NCI-H510A (cell line): ENCODE data around the gene ARHGEF37.
"Not testable (repeated sequence)": the region's sequence is repeated elsewhere in the genome, so short reads cannot be mapped to it uniquely, and the experiment has no call there.

Experiments
- DNase-seq: peaks from one replicate; lab custom pipeline; 2025; lab: John Stamatoyannopoulos, UW

The ARHGEF37 gene

GRCh38 chr5:149647334-149647733 is 66.0 kb downstream of the ARHGEF37 start:
- no peak for DNase-seq

GRCh38 chr5:149648464-149649393 is 67.4 kb downstream of the ARHGEF37 start:
- DNase-seq: not testable (repeated sequence)

- DNase-seq: not testable (repeated sequence)
Observed at GRCh38 chr5:149649730-149650129, 68.4 kb downstream of the ARHGEF37 start.

GRCh38 chr5:149651686-149652085 is 70.4 kb downstream of the ARHGEF37 start:
- DNase-seq: no peak

- DNase-seq: no peak
Observed at GRCh38 chr5:149652697-149653096, 71.4 kb downstream of the ARHGEF37 start.

- no peak for DNase-seq
Observed at GRCh38 chr5:149654231-149654630, 72.9 kb downstream of the ARHGEF37 start.

- no peak for DNase-seq
Observed at GRCh38 chr5:149654883-149655505, 73.7 kb downstream of the ARHGEF37 start.

- DNase-seq: peak; percentile 57
Observed at GRCh38 chr5:149656576-149657182, 75.4 kb downstream of the ARHGEF37 start.

- DNase-seq: no peak
Observed at GRCh38 chr5:149657324-149657723, 76.0 kb downstream of the ARHGEF37 start.

- no peak for DNase-seq
Observed at GRCh38 chr5:149658299-149658698, 77.0 kb downstream of the ARHGEF37 start.

- DNase-seq: no peak
Observed at GRCh38 chr5:149664083-149664482, 82.8 kb downstream of the ARHGEF37 start.

- DNase-seq: no peak
Observed at GRCh38 chr5:149664666-149665415, 83.5 kb downstream of the ARHGEF37 start.

- DNase-seq: no peak
Observed at GRCh38 chr5:149665416-149666175, 84.3 kb downstream of the ARHGEF37 start.

GRCh38 chr5:149666212-149666852 is 85.0 kb downstream of the ARHGEF37 start:
- DNase-seq: no peak

- DNase-seq: no peak
Observed at GRCh38 chr5:149667084-149667828, 86.0 kb downstream of the ARHGEF37 start.

GRCh38 chr5:149667829-149668330 is 86.6 kb downstream of the ARHGEF37 start:
- no peak for DNase-seq

GRCh38 chr5:149669273-149669672 is 88.0 kb downstream of the ARHGEF37 start:
- not testable (repeated sequence) for DNase-seq

- DNase-seq: no peak
Observed at GRCh38 chr5:149671544-149671943, 90.2 kb downstream of the ARHGEF37 start.

GRCh38 chr5:149672701-149673476 is 91.6 kb downstream of the ARHGEF37 start:
- no peak for DNase-seq
